HG02884 (cell line): ENCODE measurements around the gene AKAP1.
"Not testable (repeated sequence)": the region's sequence is repeated elsewhere in the genome, so short reads cannot be mapped to it uniquely, and the experiment has no call there.

Source experiments
- ATAC-seq: cut with Tn5 transposase; IDR thresholded peaks from one replicate; pipeline ENCODE4 v1.9.1; 2021; ENCODE audit warnings: mild to moderate bottlenecking, moderate library complexity; ENCODE audit not compliant: unreplicated experiment

Gene AKAP1

GRCh38 chr17:57073626-57074025, 11.4 kb upstream of the AKAP1 start:
- ATAC-seq, result no peak

DNA sequence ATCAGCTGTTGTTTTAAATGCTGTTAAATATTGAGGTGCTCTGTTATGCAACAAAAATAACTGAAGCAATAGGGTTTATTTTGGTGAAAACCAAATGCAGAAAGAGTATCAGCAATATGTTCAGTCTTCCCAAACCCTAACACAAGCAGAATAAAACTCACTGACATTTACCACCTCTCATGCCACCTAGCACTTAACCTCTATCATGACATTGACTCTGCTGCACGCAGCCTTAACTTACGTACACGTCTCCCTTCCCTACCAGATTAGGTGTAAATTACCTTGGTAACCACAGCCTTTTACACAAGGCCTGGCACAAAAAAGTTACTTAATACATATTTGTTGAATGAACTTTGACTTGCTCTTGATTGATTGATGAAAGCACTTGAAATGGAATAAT, 9.9 kb upstream of the AKAP1 start:
- ATAC-seq, result no peak

- ATAC-seq, result no peak
Observed at GRCh38 chr17:57075785-57076184, 9.3 kb upstream of the AKAP1 start.

- ATAC-seq, result no peak
Observed at GRCh38 chr17:57077000-57077399, 8.0 kb upstream of the AKAP1 start.

DNA sequence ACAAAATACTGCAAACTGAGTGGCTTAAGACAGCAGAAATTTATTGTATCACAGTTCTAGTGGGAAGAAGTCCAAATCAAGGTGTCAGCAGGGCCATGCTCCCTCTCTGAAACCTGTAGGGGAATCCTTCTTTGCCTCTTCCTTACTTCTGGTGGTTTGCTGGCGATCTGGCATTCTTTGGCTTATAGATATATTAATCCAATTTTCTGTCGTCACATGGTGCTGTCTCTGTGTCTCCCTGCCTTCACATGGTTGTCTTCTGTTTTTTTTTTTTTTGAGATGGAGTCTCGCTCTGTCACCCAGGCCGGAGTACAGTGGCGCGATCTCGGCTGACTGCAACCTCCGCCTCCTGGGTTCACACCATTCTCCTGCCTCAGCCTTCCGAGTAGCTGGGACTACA, 6.8 kb upstream of the AKAP1 start:
- ATAC-seq, result no peak

- no peak for ATAC-seq
Observed at GRCh38 chr17:57080718-57081117, 4.3 kb upstream of the AKAP1 start.

DNA sequence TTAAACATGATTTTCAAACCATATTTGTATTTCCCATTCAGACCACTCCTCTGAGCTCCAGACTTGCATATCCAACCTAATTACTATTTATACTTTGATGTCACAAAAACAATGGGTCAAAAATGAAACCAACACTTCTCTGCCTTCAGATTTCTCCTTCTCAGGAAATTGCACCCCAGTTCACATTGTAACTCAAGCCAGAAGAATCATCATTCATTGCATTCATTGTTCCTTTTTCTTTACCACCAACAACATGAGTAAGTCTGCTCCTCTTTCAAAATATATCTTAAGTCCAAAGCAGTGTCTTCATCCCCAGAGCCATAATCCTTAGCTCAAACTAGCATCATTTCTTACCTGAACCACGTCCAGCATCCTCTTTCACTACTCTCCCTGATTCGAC, 2.6 kb upstream of the AKAP1 start:
- ATAC-seq, result no peak

GRCh38 chr17:57084361-57084801, 665 bp upstream of the AKAP1 start:
- ATAC-seq, result peak; percentile 9

GRCh38 chr17:57085448-57086068, 512 bp downstream of the AKAP1 start:
- ATAC-seq, result peak; percentile 26

GRCh38 chr17:57086069-57086930, 1.3 kb downstream of the AKAP1 start:
- ATAC-seq, result no peak

DNA sequence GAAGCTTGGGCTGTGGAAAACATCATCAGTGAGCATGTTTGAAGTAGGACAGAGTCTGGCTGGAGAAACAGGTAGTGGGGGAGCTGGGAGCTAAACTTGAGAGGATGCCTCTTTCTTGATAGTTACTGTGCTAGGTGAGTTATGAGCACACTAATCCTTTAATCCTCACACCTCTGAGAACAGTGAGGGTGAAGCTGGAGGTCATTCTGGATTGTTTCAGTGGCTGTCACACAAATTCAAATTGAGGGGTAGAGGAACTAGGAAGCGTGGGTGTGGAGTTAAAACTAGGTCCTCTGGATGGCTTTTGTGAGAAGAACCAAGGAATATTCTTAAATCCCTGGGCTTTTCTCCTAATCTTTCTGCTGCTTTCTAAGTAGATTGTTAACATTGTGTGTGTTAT, 3.3 kb downstream of the AKAP1 start:
- ATAC-seq, result no peak

GRCh38 chr17:57089391-57089790, 4.3 kb downstream of the AKAP1 start:
- no peak for ATAC-seq

DNA sequence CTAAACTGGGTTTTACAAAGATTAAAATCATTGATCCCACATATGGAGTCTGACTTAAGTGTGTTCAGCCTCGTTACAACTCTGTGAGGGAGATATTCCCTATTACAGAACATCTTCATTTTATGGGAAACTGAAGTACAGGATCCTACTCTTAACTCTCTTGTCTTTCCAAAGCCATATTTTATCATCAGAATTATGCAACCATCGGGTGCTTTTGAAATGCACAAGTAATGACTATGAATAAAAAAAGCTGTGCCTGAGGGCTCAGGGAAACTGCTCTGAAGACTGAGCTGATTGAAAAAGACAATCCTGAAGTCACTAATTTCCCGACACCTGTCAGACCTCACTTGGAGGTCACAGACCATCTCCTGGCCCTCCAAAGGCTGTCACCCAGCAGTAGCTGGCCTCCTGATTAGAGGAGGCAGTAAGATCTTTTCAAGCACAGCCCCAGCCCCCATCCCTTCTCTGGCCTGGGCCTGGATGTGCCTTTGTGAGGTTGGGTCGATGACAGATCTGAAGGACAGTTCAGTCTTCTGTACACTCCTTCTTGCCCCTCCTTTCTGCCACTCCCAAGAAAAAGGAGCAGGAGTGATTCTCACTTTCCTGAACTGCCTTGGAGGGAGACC, 5.6 kb downstream of the AKAP1 start:
- ATAC-seq, result no peak

DNA sequence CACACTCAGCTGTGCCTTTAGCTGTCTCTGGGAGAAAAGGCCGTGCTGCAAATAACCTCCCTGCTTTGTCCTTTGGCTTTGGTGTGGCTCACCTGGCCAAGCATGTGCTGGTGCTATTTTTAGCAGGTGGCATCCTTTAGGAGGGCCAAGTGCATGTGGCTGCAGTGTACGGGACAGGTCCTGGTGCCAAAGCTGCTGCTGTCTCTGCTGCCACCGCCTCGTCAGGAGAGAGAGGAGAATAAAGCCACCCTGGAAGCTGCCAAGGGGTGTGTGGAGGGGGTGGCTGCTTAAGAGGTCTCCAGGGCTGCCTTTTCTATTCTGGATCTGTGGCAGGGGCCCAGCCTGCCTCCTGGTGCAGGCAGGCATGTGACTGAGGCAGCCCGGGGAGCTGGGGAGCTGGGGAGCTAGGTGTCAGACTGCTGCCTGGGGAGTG, 6.2 kb downstream of the AKAP1 start:
- no peak for ATAC-seq

DNA sequence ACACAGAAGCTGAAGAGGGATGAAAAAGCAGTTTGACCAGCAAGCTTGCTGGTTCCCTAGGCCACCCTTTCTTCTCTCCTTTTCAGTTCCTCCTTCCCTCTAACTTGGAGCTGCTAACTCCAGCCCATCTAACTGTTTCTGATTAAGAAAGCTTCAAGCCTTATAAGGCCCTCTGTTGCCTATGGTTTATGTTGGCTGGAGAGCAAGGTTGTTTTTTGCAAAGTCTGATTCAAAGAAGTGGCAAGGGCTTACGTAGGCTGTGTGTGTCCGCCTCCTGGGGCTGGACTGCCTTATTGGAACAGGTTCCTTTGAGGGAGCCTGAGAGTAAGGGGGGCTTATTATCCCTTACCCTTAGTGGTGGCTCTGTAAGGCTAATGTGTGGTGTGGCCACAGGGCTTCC, 7.1 kb downstream of the AKAP1 start:
- ATAC-seq, result no peak

DNA sequence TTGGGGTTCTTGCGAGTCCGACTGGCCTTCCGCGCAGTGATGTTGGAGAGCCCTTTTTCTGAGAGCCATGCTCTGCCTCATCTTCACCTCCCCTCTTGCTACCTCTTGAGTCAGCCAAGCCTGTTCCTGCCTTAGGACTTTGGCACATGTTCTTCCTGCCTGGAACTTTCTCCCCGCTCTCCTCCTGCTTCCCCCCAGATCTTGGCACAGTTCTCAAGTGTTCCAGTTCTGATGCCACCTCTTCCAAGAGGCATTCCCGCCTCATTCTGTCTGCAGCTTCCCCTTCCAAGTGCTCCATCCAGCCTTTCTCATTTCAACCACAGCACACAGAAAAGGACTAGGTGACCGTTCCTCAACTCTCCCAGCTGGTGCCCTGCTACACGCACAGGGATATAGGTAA, 7.7 kb downstream of the AKAP1 start:
- ATAC-seq, result no peak

- no peak for ATAC-seq
Observed at GRCh38 chr17:57096472-57097202, 11.6 kb downstream of the AKAP1 start.

- ATAC-seq, result no peak
Observed at GRCh38 chr17:57097832-57098421, 12.9 kb downstream of the AKAP1 start.

DNA sequence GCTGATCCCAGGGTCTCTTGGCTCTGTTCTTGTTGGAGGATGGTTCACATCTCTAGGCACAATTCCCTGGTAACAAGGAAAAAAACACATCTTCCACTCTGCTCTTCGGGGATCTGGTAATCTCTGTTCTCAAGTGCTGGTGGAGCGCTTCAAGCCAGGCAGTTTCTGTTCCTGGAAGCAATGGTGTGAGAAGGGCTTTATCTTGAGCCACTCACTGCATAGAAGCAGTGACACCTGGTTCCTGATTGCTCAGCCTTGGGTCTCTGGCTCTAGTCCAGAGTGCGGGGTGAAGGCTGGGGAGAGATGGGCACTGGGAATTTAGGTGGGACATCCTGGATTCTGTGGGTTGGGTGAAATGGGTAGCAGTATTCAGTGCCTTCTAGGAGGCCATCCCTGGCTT, 14.1 kb downstream of the AKAP1 start:
- ATAC-seq, result no peak

DNA sequence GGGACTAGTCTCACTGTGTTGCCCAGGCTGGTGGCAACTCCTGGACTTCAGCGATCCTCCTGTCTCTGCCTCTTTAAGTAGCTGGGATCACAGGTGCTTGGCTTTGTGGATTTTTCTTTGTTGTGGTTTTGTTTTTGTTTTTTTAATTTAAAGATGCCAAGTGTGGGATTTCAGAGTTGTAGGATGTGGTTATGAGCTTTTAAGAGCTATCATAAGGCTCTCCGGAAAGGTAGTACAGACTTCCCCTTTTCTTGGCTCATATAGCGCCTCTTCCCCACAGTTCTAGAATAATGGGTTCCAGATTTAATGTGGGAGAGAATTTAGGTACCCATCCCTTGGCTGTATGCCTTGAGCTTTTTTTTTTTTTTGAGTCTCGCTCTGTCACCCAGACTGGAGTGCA, 17.1 kb downstream of the AKAP1 start:
- no peak for ATAC-seq

DNA sequence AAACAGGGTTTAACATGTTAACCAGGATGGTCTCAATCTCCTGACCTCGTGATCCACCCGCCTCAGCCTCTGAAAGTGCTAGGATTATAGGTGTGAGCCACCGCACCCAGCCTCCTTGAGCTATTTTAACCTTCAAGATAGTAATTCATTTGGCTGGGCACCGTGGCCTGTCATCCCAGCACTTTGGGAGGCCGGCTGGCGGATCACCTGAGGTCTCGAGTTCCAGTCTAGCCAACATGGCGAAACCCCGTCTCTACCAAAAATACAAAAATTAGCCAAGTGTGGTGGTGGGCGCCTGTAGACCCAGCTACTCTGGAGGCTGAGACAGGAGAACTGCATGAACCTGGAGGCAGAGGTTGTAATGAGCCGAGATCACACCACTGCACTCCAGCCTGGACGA, 17.6 kb downstream of the AKAP1 start:
- not testable (repeated sequence) for ATAC-seq
